GM12878 (cell line): ENCODE results near the gene MLLT3.

ENCODE experiments used
- CTCF ChIP-seq, 3 experiments: IDR thresholded peaks in 2 of 3; conservative IDR thresholded peaks in 1 of 3; 2 replicates each; pipeline ENCODE4 v1.5.1; 2011; ENCODE audit warnings: low read depth in 3 of 3, low read length in 3 of 3, mild to moderate bottlenecking in 3 of 3, control low read depth in 2 of 3, moderate library complexity in 2 of 3, inconsistent platforms in 1 of 3, mixed read lengths in 1 of 3; ENCODE audit not compliant: control insufficient read depth in 2 of 3, insufficient read depth in 1 of 3; ENCODE audit errors: extremely low read depth in 1 of 3
- REST ChIP-seq: IDR thresholded peaks from 2 replicates; pipeline ENCODE4 v1.6.1; 2012; ENCODE audit warnings: mild to moderate bottlenecking, low read depth, low read length
- ZNF274 ChIP-seq: IDR thresholded peaks from one replicate; pipeline ENCODE4 v1.8.0; 2011; ENCODE audit not compliant: insufficient read length, insufficient read depth

DNA sequence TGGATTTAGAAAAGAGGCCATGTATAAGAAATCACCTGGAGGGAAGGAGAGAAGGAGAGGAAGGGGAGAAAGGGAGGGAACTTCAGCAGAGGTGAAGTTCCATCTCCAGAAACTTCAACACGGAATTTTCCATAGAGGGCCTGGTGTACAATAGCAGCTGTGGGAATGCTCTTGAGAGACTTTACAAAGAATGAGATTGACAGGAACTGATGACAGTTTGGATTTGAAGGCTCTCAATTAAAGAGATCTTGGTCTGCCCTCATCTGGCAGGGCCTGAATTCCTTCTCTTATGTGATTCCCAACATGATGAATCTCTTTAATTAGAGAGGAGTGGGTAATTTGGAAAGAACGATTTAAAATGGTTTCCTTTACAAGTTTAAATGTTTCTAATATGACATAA, 143.5 kb downstream of the MLLT3 start:
- no peak for TF ChIP-seq ZNF274
- 0 out of 6 replicates have a peak, but pooled peaks of 1 of the 3 experiments have one; percentile 3 for TF ChIP-seq CTCF (IDR thresholded peaks at IDR 0.05 in 2 of 3, conservative IDR thresholded peaks at IDR 0.05 in 1 of 3; ENCODE audit: control insufficient read depth in 2 of 3, extremely low read depth in 1 of 3, insufficient read depth in 1 of 3, low read depth in 3 of 3, low read length in 3 of 3)
- no peak for TF ChIP-seq REST
